Measurements from ENCODE around the gene HIGD2A.

HIGD2A gene

GRCh38 chr5:176369934-176370711, 18.4 kb upstream of the HIGD2A start:
- no peak for DNase-seq (ENCODE audit: low spot score)

- DNase-seq (ENCODE audit: low spot score), result no peak
These were observed 16.7 kb upstream of the HIGD2A start for GRCh38 chr5:176371621-176372539.

DNA sequence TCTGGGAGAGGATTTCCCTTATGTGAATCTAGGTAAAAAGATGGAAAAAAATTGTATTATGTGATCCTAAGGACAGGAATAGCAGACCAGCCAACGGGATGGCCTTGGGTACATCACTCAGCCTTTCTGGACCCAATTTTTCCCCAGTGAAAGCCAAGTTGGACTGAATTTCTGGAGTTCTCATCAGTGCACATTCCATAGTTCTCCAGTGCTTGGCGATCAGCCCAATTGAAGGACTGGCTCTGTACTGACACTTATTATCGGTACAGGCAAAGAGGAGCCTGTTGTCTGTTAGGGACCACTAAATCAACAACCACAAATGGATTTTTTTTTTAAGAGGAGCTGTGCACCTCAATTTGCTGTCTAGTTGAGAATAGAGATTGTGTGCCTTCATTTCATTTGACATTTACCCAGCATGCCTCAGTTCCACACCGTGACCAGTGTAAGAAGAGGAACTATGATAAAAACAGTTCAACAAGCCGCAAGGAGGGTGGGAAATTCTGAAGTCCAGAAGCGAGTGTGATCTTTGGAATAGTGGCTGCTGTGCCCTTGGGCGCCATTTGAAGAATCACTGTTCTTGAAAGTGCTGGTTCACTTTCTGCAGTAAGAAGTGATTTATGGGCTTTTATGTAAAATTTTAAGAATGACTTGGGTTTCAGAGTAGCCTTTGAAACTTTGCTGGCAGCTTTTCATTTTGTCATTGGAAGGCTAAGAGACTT, 15.3 kb upstream of the HIGD2A start:
- DNase-seq (ENCODE audit: low spot score), result no peak

DNA sequence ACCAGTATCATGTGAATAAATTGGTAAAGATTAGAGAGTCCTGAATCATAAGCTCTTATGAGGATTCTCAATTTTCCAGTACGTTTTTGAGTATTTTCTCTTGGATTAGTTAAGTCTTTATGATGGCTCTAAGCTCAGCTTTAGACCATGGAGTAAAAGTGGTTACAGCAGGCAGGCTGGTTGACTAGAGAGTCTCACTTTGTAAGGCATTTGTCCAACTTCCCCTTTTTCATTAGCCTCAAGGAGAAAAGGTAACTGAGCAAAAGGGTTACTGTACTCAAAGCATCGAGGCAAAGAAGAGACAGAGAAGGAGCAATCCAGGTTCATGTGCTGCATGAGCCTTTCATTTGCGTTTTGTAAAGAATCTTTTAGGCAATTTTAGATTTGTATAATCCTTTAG, 8.7 kb upstream of the HIGD2A start:
- no peak for DNase-seq (ENCODE audit: low spot score)

- no peak for DNase-seq (ENCODE audit: low spot score)
These were observed 7.1 kb upstream of the HIGD2A start for GRCh38 chr5:176381423-176381822.

DNA sequence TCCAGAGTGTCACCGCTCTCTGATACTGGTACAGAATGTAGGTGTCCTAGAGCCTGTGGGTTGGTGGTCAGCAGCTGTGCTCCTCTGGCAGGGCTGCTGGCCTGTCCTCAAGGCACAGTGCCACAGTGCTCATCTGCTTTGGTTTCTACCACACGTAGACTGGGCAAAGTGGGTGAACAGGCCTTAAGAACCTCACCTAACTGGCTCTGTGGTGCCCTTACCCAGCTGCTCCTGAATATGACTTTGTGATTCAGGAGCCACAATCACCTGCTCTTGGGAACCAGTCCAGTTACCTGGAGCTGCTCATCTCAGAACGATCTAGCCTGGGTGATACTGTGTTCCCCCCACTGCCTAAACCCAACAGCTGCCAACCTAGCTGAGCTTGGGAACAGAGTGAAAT, 6.6 kb upstream of the HIGD2A start:
- no peak for DNase-seq (ENCODE audit: low spot score)

DNA sequence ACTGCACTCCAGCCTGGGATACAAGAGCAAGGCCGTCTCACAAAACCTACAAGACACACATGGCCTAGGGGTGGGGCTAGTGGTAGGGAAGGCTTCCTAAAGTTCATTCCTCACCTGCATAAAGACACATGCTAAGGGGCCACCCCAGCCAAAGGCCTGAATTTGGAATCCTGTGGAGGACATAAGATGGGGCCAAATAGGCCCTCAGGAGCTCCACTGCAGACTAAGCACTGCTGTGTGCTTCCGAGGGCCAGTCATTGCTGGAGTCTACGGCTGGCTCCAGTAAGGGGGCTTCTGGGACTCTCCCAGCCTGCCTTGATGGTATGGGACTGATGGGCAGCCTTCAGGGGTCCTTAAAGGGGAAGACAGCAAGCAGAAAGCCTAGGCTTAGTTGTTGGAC, 5.8 kb upstream of the HIGD2A start:
- no peak for DNase-seq (ENCODE audit: low spot score)

DNA sequence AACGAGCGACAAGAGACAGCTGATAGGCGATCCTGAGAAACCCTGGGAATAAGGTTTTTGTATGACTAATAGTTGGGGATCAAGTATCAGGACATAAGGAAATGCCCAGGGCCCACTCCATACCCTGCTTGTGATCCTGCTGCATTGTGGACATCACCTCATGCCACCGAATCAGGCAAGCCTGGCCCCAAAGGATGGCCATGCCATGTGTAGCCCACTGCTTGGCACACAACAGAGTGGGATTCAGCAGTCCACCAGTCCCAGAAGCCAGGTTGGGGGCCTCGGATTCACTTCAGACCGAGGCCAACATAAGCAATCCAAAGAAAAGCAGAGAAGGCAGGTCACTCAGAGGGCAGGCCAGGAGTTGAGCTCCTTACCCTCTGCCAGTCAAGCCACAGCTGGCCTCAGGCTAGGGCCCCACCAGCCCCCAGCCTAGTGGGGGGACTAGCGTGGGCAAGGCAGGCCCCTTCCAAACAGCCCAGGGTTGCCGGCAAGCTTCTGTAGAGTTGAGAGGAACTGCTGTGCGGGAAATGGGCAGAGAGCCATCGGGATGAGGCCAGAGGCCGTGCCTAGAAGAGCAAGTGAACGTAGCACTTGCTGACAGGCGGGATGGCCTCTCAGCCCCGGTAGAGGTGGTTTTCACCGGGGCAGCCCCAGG, 5.2 kb upstream of the HIGD2A start:
- DNase-seq (ENCODE audit: low spot score), result no peak

GRCh38 chr5:176383961-176384360, 4.6 kb upstream of the HIGD2A start:
- DNase-seq (ENCODE audit: low spot score), result no peak

DNA sequence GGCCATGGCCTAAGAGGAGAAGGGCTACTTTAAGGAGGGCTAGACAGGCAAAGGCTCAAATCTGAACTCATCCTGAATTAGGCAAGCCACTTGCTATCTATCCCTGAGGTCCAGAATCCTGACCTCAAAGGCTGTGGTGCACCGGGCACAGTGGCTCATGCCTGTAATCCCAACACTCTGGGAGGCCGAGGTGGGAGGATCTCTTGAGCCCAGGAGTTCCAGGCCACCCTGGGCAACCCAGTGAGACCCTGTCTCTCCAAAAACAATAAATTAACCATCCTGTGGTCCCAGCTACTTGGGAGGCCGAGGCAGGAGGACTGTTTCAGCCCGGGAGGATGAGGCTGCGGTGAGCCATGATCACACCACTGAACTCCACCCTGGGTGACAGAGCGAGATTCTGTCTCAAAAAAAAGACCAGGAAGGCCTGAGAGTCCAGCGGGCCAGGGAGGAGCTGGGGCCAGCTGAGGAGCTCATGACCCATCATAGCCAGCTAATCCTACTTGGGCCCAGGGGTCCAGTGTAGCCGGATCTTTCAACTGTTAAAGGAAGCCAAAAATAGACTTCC, 4.1 kb upstream of the HIGD2A start:
- DNase-seq (ENCODE audit: low spot score), result no peak

DNA sequence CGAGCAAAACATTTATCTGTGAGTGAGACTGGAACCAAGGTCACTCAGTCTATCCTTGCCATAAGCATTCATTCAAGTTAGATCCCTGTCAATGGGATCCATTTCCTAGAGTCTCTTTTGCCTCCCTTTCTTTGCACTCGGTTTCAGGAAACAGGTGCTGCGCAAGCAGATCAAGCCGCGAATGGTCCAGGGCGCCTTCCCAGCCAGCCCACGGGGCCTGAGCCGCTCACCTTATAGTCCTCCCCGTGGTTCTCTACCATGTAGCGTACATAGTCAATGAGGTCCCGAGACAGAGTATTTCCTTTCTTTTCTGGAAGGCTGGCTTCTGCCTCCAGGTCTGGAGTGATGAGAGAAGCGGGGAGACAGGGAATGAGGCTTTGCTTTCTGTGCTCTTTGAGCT, 3.6 kb upstream of the HIGD2A start:
- DNase-seq (ENCODE audit: low spot score), result no peak

GRCh38 chr5:176386491-176386890, 2.1 kb upstream of the HIGD2A start:
- no peak for DNase-seq (ENCODE audit: low spot score)

- no peak for DNase-seq (ENCODE audit: low spot score)
These were observed 1.1 kb upstream of the HIGD2A start for GRCh38 chr5:176387384-176387925.

DNA sequence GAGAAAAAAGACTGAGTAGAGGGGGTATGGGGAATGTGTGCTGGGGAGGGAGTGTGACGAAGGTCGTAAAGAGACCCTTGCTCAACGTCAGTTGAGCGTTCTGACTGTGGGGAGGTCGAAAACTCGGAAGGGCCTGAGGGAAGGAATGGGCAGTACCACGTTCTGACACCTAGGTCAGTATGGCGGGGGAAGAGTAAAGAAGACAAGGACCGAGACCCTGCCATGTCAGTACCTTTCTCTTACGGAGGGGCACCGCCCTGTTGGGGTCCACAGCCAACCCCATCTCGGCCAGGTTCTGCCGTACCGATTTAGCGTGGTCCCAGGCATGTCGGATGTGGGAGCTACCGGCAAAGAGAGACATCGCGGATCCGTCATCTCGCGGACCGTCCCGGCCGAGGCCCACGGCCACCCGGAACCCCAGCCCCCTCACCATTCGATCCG, 528 bp upstream of the HIGD2A start:
- no peak for DNase-seq (ENCODE audit: low spot score)

- DNase-seq (ENCODE audit: low spot score), result no peak
These were observed 878 bp downstream of the HIGD2A start for GRCh38 chr5:176389135-176390123.

GRCh38 chr5:176391479-176391878, 2.9 kb downstream of the HIGD2A start:
- DNase-seq (ENCODE audit: low spot score), result no peak

- DNase-seq (ENCODE audit: low spot score), result no peak
These were observed 3.4 kb downstream of the HIGD2A start for GRCh38 chr5:176391999-176392398.

- no peak for DNase-seq (ENCODE audit: low spot score)
These were observed 4.0 kb downstream of the HIGD2A start for GRCh38 chr5:176392526-176392925.

GRCh38 chr5:176394096-176394495, 5.5 kb downstream of the HIGD2A start:
- DNase-seq (ENCODE audit: low spot score), result no peak
